Stimulated activated CD8-positive, alpha-beta memory T cell treated with anti-CD3 and anti-CD28 coated beads, Interleukin-7, amount 100 ng/mL, for 24 hours (primary cell): Measurements from ENCODE around the gene MRPL53.

ENCODE experiments used
- DNase-seq: peaks from one replicate; pipeline ENCODE4 v3.0.0-alpha.2; 2020; ENCODE audit warnings: low read depth

The MRPL53 gene

GRCh38 chr2:74425523-74425922 is 47.0 kb downstream of the MRPL53 start:
- no peak for DNase-seq

GRCh38 chr2:74424995-74425406 is 47.5 kb downstream of the MRPL53 start:
- no peak for DNase-seq

GRCh38 chr2:74424139-74424992 is 48.1 kb downstream of the MRPL53 start:
- DNase-seq = no peak

- DNase-seq = no peak
These were observed 49.0 kb downstream of the MRPL53 start for GRCh38 chr2:74423231-74424095.
